Panc1 (cell line): ENCODE measurements around the gene RANGAP1.
"Not testable (repeated sequence)": the region's sequence is repeated elsewhere in the genome, so short reads cannot be mapped to it uniquely, and the experiment has no call there.

ENCODE experiments used
- POLR2AphosphoS5 ChIP-seq: IDR thresholded peaks from 2 replicates; pipeline ENCODE4 v1.6.1; 2012; ENCODE audit warnings: mild to moderate bottlenecking, low read depth, low read length, moderate library complexity
- SIN3A ChIP-seq: IDR thresholded peaks from 2 replicates; pipeline ENCODE4 v1.6.1; 2012; ENCODE audit warnings: low read depth, mild to moderate bottlenecking, low read length, moderate library complexity, borderline replicate concordance; ENCODE audit not compliant: insufficient read depth

- TF ChIP-seq POLR2AphosphoS5, SIN3A: not testable (repeated sequence)
Measured at GRCh38 chr22:41294816-41295215, 8.8 kb upstream of the RANGAP1 start.
